ENCODE data around the gene METTL9.

DNA sequence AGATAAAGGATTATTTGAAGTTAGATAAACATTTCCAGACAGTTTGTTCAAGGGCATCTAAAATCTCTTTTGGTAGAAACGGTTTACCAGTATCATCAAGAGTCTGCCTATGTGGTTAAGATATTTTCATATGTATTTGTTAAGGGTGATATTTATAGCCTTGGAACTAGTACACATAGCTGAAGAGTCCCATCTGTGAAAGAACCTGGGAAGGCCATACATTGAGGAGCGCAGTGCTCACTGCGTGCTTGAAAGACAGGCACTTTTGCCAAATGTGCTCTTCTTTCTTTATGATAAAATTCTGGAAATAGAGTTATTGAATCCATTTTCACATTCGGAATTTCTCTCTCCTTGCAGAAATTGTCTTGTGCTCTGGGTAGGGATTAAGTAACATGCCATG, 45.3 kb downstream of the METTL9 start:
- TF ChIP-seq, protein P1, sequence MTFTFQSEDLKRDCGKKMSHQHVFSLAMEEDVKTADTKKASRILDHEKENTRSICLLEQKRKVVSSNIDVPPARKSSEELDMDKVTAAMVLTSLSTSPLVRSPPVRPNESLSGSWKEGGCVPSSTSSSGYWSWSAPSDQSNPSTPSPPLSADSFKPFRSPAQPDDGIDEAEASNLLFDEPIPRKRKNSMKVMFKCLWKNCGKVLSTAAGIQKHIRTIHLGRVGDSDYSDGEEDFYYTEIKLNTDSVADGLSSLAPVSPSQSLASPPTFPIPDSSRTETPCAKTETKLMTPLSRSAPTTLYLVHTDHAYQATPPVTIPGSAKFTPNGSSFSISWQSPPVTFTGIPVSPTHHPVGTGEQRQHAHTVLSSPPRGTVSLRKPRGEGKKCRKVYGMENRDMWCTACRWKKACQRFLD (tag by site-specific recombination; IDR thresholded peaks at IDR 0.05): no peak
- TF ChIP-seq GLI2 (tag by site-specific recombination; IDR thresholded peaks at IDR 0.05; ENCODE audit: borderline replicate concordance, low read depth): no peak
